Activated CD4-positive, alpha-beta T cell treated with anti-CD3 and anti-CD28 coated beads, Interleukin-2, amount 50 U/mL, for 24 hours (primary cell): ENCODE measurements around the gene DCAF15.

Experiments used
- DNase-seq, 2 donors: peaks; one replicate each; pipeline ENCODE4 v3.0.0-alpha.2; 2020; ENCODE audit warnings: low read depth in 1 of 2, low spot score in 1 of 2

The DCAF15 gene

GRCh38 chr19:13992025-13992424, 39.7 kb downstream of the DCAF15 start:
- no peak for DNase-seq

DNA sequence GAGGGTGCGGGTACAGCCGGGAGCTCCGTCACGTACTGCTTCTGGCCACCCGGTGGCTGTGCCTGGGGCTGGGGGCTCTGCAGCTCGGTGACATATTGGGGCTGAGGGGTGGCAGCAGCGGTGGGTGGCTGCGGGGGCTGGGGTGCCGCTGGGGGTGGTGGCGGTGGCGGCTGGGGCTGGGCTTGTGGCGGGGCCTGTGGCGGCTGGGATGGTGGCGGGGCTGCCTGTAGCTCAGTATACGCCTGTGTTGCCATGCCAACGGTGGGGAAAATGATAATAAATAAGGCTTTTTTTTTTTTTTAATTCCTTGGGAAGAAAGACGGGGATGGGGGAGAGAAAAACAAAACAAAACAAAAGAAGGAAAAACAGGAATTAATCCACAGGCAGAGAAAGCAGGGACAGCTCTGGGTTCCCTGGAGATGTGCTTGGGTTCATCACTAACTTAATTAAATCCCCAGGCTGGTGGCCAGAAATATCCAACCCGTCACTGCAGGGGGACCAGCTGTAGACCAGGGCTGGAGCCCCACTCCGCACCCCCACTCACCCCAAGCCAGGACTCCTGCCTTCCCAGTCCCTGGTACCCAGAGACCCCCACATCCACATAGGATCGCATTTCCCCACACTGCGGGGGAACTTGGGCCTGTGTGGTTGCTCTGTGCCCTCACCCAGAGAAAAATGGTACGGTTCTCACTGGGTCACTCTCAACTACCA, 41.4 kb downstream of the DCAF15 start:
- DNase-seq, result no peak

DNA sequence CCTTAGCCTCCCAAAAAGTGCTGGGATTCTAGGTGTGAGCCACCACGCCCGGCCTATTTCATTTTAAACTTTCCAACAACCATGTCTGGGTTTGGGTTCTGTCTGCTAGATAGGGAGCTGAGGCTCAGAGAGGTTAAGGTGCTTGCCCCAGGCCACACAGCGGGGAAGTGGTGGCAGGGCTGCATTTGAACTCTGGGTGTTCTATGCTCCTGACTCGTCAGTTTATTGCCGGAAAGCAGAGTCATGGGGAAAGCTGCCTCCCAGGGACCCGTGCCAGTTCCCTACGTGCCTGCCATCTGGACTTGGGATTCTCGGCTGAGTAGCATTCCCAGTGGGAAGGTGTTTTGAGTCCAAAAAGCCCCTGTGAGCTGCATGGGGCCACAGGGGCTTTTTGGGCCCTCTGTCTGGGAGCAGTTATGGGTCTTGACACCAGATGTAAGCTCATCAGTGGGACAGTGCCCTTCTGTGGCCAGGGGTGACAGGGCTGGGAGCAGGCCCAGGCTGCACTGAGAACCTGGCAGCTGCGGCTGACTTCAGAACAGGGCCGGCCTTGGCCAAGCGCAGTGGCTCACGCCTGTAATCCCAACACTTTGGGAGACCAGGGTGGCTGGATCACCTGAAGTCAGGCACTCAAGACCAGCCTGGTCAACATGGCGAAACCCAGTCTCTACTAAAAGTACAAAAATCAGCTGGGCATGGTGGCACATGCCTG, 42.9 kb downstream of the DCAF15 start:
- DNase-seq, result no peak

DNA sequence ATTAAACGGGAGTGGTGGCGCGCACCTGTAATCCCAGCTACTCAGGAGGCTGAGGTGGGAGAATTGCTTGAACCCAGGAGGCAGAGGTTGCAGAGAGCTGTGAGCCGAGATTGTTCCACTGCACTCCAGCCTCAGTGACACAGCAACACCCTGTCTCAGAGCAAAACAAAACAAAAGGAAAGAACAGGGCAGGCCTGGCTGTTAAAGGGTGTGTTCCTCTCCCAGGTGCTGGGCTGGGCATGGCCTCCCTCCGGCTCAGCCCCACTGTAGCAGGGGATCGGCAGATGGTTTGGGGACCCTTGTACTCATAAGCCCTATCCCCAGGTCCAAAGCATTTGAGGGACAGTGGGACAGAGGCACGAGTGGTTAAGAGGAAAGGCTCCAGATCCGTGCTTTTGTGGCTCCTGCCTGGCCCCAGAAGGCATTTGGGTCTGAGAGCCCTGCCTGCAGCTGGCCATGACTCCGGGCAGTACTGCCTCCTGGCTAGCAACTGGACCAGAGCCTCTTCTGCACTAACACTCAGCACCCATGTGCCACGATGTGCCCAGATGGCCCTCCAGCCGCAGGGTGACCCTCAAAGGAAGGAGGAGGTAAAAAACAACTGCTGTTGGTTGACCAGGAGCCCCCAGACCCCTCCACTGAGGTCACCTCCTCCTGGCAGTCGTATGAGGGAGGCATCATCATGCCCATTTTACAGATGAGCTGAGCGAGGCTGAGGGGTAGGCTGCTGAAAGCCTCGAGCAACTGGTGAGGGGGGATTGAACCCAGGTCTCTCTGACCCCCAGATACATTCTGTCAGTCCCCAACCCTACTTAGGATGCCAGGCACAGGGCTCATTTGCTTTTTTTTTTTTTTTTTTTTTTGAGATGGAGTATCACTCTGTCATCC, 43.8 kb downstream of the DCAF15 start:
- DNase-seq, result no peak

DNA sequence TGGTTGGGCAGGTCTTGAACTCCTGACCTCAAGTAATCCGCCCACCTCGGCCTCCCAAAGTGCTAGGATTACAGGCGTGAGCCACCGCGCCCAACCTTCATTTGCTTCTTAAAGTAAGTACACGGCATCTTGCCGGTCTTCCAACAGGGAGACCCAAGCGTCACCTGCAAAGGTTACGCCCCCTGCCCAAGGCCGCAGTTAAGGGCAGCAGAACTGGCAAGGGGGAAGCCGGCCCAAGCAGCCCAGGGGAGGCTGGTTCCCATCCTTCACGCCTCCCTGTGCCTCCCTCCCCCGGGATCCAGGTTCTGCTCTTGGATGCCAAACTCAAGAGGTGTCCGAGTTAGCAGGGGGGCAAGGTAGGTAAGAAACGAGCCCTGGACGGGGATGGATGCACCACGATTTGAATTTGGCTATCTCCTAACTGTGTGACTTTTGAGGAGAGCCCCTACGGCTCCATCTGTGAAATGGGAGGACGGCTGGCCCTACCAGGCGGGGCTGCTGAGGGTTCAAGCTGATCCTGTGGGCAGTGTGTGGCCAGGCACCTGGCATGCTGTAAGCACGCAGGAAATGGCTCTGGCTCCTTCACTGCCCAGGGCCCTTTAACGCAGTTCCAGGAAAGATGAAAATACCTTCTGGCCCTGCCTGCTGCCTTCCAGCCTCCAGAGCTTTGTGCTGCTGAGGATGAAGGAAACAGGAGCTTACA, 44.8 kb downstream of the DCAF15 start:
- DNase-seq, result no peak

GRCh38 chr19:13997631-13997962, 45.3 kb downstream of the DCAF15 start:
- DNase-seq, result no peak

DNA sequence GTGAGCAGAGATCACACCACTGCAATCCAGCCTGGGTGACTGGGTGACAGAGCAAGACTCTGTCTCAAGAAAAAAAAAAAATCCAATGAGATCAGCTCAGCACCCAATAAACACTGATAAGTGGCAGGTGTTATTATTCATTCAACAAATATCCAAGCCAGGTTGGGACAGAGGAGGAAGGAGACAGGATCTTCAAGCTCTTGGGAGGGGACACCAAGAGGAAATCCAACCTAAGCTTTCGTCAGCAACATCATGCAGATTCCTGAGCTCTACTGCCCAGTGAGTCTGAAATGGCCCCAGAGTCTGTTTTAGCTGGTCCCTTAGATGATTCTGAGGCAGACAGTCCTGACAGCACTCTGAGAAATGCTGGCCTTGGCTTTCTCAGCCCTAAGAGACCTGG, 46.1 kb downstream of the DCAF15 start:
- no peak for DNase-seq

GRCh38 chr19:13999085-13999484, 46.8 kb downstream of the DCAF15 start:
- no peak for DNase-seq

DNA sequence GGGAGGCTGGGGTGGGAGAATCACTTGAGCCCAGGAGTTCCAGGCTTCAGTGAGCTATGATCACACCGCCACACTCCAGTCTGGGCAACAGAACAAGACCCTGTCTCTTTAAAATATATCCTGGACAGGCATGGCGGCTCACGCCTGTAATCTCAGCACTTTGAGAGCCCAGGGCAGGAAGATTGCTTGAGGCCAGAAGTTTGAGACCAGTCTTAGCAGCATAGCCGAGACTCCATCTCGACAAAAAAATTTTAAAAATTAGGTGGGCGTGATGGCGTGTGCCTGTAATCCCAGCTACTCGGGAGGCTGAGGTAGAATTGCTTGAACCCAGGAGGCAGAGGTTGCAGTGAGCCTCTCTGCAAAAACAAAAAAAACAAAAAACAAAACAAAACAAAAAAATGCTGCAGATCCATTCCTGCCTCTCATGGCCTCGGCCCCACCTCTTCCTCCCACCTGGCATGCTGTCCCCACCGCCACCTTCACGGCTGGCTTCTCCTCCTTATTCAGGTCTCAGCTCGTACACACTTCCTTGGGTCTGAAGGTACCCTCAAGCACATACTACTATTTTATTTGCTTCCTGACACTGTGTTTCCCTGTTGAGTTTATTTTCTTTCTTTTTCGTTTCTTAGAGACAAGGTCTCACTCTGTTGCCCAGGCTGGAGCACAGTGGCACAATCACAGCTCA, 48.5 kb downstream of the DCAF15 start:
- DNase-seq, result no peak

- no peak for DNase-seq
Observed at GRCh38 chr19:14002571-14003250, 50.4 kb downstream of the DCAF15 start.

DNA sequence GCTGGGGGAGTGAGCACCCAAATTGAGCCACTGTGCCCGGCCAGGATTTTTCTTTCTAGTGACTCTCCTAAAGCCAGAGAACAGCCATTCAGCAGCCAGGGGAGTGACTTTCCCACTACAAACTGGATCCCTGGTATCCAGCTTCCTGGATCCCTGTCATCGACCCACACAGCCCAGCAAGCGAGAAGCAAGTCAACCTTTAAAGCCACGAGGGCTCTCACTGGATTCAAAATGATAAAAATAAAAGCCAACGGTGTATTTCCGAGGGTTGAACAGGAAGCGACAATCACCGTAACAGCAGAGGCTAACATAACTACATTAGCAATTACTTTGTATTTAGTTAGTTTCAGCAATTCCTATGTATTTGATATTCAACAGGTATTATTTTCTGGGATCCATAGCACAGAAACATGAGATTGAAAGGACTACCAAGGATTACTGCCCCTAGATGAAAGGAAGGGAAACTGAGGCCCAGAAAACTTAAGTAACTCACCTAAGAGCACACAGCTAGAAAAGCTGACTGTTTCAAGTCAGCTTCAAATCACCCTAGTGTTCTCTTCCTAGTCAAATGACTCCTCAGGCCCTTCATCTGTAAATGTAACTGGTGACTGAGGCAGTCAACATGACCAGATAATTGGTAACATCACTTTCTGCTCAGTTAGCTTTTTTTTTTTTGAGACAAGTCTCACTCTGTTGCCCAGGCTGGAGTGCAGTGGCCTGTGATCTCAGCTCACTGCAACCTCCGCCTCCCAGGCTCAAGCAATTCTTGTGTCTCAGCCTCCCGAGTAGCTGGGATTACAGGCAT, 51.1 kb downstream of the DCAF15 start:
- DNase-seq, result no peak

- DNase-seq, result no peak
Observed at GRCh38 chr19:14004619-14005348, 52.5 kb downstream of the DCAF15 start.

DNA sequence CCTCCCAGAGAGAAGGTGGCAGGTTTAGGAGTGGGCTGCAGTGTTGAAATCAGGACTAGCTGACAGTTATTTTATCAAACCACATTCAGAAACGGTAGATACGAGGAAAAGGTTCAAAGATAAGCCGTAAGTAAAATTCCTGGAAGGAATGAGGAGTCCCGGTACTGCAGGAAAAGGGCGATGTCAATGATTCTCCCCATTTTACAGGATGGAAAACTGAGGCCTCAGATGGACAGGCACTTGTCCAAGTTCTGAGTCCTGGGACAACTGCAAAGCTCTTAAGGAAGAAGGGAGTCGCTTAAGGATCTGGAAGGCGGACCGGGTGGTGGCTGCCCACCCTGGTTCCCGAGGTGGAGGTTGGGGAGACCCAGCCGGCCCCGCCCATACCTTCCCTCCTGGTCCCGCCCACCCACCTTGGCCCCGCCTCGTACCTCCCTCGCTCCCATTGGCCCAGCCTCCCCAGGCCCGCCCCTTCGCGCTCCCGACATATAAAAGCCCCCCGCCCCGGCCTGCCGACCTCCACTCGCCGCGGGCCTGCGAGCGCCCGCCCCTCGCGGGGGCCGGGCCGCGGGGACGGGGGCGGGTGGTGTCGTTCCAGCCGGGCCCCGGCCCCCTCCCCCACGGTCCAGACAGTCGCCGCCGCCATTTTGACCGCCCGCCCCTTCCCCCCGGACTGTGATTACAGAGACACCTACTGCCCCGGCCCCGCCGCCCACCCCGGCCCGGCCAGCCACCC, 53.2 kb downstream of the DCAF15 start:
- DNase-seq, result peak; percentile 78 to 86

GRCh38 chr19:14006085-14006765, 53.9 kb downstream of the DCAF15 start, which contains the start of gene RFX1:
Gene RFX1 (minus strand): TSS chr19:14006320. CDS start chr19:13993843, 12,477 bp downstream.
- DNase-seq, result peak; percentile 100

- DNase-seq, result peak in 1 of 2 donors; percentile 77
Observed at GRCh38 chr19:14006766-14007562, 54.7 kb downstream of the DCAF15 start.
